Neural progenitor cell (in vitro differentiated cells): Measurements from ENCODE around the gene PPP2R5D. TPM values are rescaled to one million over a fixed set of nuclear protein-coding genes. Genes with fewer than 3 reads are reported as not detected.

Experiments used
- DNase-seq: peaks from one replicate; pipeline ENCODE4 v3.0.0-alpha.2; 2016; ENCODE audit warnings: low spot score
- H2AFZ ChIP-seq: fragments of 200-600 bp; sonication (generic); replicated peaks from 2 replicates; pipeline ENCODE4 v1.6.1; 2016; ENCODE audit warnings: antibody characterized with exemption
- H3F3A ChIP-seq: fragments of 200-600 bp; sonication (generic); 2 replicates; pipeline ENCODE4 v1.6.1; 2016; ENCODE audit warnings: antibody characterized with exemption, low read depth
- H3K27ac ChIP-seq: fragments of 200-600 bp; sonication (generic); 2 replicates; pipeline ENCODE4 v1.5.1; 2016; ENCODE audit warnings: mild to moderate bottlenecking
- H3K27me3 ChIP-seq: fragments of 200-600 bp; sonication (generic); 2 replicates; pipeline ENCODE4 v1.6.1; 2016; ENCODE audit warnings: mild to moderate bottlenecking, moderate library complexity
- H3K36me3 ChIP-seq: fragments of 200-600 bp; sonication (generic); 2 replicates; pipeline ENCODE4 v1.5.1; 2016
- H3K4me1 ChIP-seq: fragments of 200-600 bp; sonication (generic); 2 replicates; pipeline ENCODE4 v1.6.1; 2016; ENCODE audit warnings: mixed run types
- H3K4me2 ChIP-seq: fragments of 200-600 bp; sonication (generic); 2 replicates; pipeline ENCODE4 v1.6.1; 2016
- H3K4me3 ChIP-seq: fragments of 200-600 bp; sonication (generic); 2 replicates; pipeline ENCODE4 v1.5.1; 2016
- H3K79me2 ChIP-seq: fragments of 200-600 bp; sonication (generic); 2 replicates; pipeline ENCODE4 v1.6.1; 2016; ENCODE audit warnings: low read depth
- H3K9ac ChIP-seq: fragments of 200-600 bp; sonication (generic); 2 replicates; pipeline ENCODE4 v1.6.1; 2016
- H3K9me3 ChIP-seq: fragments of 200-600 bp; sonication (generic); 2 replicates; pipeline ENCODE4 v1.5.1; 2016; ENCODE audit warnings: low read depth
- H4K20me1 ChIP-seq: fragments of 200-600 bp; sonication (generic); 2 replicates; pipeline ENCODE4 v1.6.1; 2016; ENCODE audit warnings: low read depth
- H3K27ac Mint-ChIP-seq: 3 replicates; pipeline ENCODE4 v1.8.0; 2021; ENCODE audit warnings: mixed read lengths
- H3K27me3 Mint-ChIP-seq: 2 replicates; pipeline ENCODE4 v1.8.0; 2022; ENCODE audit warnings: low read depth, mild to moderate bottlenecking, inconsistent platforms, moderate library complexity, mixed read lengths; ENCODE audit not compliant: insufficient read depth
- H3K36me3 Mint-ChIP-seq: 3 replicates; pipeline ENCODE4 v1.8.0; 2021; ENCODE audit warnings: mixed read lengths
- H3K4me1 Mint-ChIP-seq: 3 replicates; pipeline ENCODE4 v1.8.0; 2021; ENCODE audit warnings: mixed read lengths
- H3K4me3 Mint-ChIP-seq: 3 replicates; pipeline ENCODE4 v1.8.0; 2021; ENCODE audit warnings: mild to moderate bottlenecking, moderate library complexity, mixed read lengths
- H3K9me3 Mint-ChIP-seq: 3 replicates; pipeline ENCODE4 v1.8.0; 2020; ENCODE audit warnings: mixed read lengths
- CTCF ChIP-seq: fragments of 200-600 bp; sonication (generic); IDR thresholded peaks from 2 replicates; pipeline ENCODE4 v1.5.1; 2017; ENCODE audit warnings: antibody characterized with exemption, mild to moderate bottlenecking
- EZH2 ChIP-seq: fragments of 200-600 bp; sonication (generic); IDR thresholded peaks from 2 replicates; pipeline ENCODE4 v1.6.1; 2017; ENCODE audit warnings: antibody characterized with exemption, mild to moderate bottlenecking, moderate library complexity
- EZH2phosphoT487 ChIP-seq: fragments of 200-600 bp; sonication (generic); IDR thresholded peaks from 2 replicates; pipeline ENCODE4 v1.6.1; 2017; ENCODE audit warnings: antibody characterized with exemption
- total RNA-seq: library from RNA; depleted of rRNA; stranded (reverse); fragments of >200 nt; gene quantifications from 2 replicates; pipeline ENCODE4 v1.2.3, GENCODE V29; 2015; ENCODE audit warnings: low replicate concordance

Gene PPP2R5D
- total RNA-seq, 1 donor from 2014 or later = 75.0 TPM

- H3K27ac ChIP-seq = no peak overlapping the region
- peaks cover 11% of the 10 kb centered on the region for H4K20me1 ChIP-seq
- no peaks in the 10 kb centered on the region for H3K9me3 ChIP-seq
- no peak for TF ChIP-seq EZH2phosphoT487
- TF ChIP-seq CTCF = no peak
- TF ChIP-seq EZH2 = no peak
- Mint-ChIP-seq H3K27ac (no peak overlapping the region), H3K9me3 (no peaks in the 10 kb centered on the region), H3K36me3 (peaks cover 32% of the 10 kb centered on the region), H3K27me3 (peaks cover 5% of the 10 kb centered on the region), H3K4me3 (peak overlapping the region; percentile 28), H3K4me1 (peaks cover 7% of the 10 kb centered on the region)
- no peaks in the 10 kb centered on the region for H3K79me2 ChIP-seq
- H3K4me2 ChIP-seq = no peak overlapping the region
- DNase-seq = no peak
- peaks cover 12% of the 10 kb centered on the region for H3F3A ChIP-seq
- H3K4me3 ChIP-seq = no peak overlapping the region
- H3K36me3 ChIP-seq = no peaks in the 10 kb centered on the region
- no peaks in the 10 kb centered on the region for H3K4me1 ChIP-seq
- H2AFZ ChIP-seq = no peak overlapping the region
- H3K9ac ChIP-seq = no peak overlapping the region
- H3K27me3 ChIP-seq = no peaks in the 10 kb centered on the region
Observed at GRCh38 chr6:43037197-43037596, 52.8 kb downstream of the PPP2R5D start.

DNA sequence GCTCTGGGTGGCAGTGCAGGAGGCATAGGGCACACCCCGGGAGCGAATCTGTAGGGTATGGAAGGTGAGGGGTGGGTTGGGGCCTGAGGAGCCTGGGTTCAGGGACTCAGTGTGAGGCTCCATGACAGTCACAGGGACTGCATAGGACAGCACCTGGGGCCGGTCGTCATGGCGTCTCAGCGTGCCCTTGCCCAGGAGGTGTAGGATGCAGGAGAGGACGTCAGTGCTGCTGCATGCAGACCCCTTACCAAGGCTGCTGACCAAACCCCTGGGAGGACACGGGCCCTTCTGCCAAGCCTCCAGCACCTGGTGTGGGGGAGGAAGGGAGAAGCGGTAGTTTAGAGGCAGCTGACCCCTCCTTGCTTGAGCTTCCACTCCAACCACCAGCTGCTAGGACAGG, 53.3 kb downstream of the PPP2R5D start:
- Histone ChIP-seq H3K27ac (no peak overlapping the region), H2AFZ (no peak overlapping the region), H3K4me3 (no peak overlapping the region), H3F3A (peaks cover 12% of the 10 kb centered on the region), H4K20me1 (peaks cover 11% of the 10 kb centered on the region), H3K4me1 (no peaks in the 10 kb centered on the region), H3K79me2 (no peaks in the 10 kb centered on the region), H3K27me3 (no peaks in the 10 kb centered on the region), H3K4me2 (no peak overlapping the region), H3K9ac (no peak overlapping the region), H3K36me3 (no peaks in the 10 kb centered on the region), H3K9me3 (no peaks in the 10 kb centered on the region)
- DNase-seq = no peak
- peaks cover 32% of the 10 kb centered on the region for H3K36me3 Mint-ChIP-seq
- TF ChIP-seq CTCF = no peak
- TF ChIP-seq EZH2 = no peak
- no peak for TF ChIP-seq EZH2phosphoT487
- no peaks in the 10 kb centered on the region for H3K9me3 Mint-ChIP-seq
- H3K4me3 Mint-ChIP-seq = no peak overlapping the region
- no peak overlapping the region for H3K27ac Mint-ChIP-seq
- peaks cover 5% of the 10 kb centered on the region for H3K27me3 Mint-ChIP-seq
- peaks cover 7% of the 10 kb centered on the region for H3K4me1 Mint-ChIP-seq

GRCh38 chr6:43038727-43039126, 54.4 kb downstream of the PPP2R5D start:
- Histone ChIP-seq H3K27ac (no peak overlapping the region), H4K20me1 (peaks cover 11% of the 10 kb centered on the region), H3K36me3 (no peaks in the 10 kb centered on the region), H3K9ac (no peak overlapping the region), H3K4me2 (no peak overlapping the region), H3K27me3 (no peaks in the 10 kb centered on the region), H2AFZ (no peak overlapping the region), H3K4me1 (no peaks in the 10 kb centered on the region), H3F3A (peaks cover 10% of the 10 kb centered on the region), H3K79me2 (no peaks in the 10 kb centered on the region), H3K9me3 (no peaks in the 10 kb centered on the region), H3K4me3 (no peak overlapping the region)
- TF ChIP-seq CTCF (no peak), EZH2phosphoT487 (no peak), EZH2 (no peak)
- H3K4me1 Mint-ChIP-seq = peaks cover 7% of the 10 kb centered on the region
- peaks cover 5% of the 10 kb centered on the region for H3K27me3 Mint-ChIP-seq
- H3K9me3 Mint-ChIP-seq = no peaks in the 10 kb centered on the region
- no peak overlapping the region for H3K4me3 Mint-ChIP-seq
- H3K36me3 Mint-ChIP-seq = peaks cover 29% of the 10 kb centered on the region
- DNase-seq = no peak
- H3K27ac Mint-ChIP-seq = peak overlapping the region; percentile 34
